SH-SY5Y (cell line): ENCODE data around the gene DISP1.

Source experiments
- GATA2 ChIP-seq: IDR thresholded peaks from 2 replicates; pipeline ENCODE4 v1.6.1; 2011; ENCODE audit warnings: mild to moderate bottlenecking, low read depth, low read length
- GATA3 ChIP-seq: IDR thresholded peaks from 2 replicates; pipeline ENCODE4 v1.6.1; 2011; ENCODE audit warnings: low read depth, mild to moderate bottlenecking, low read length, moderate library complexity

DNA sequence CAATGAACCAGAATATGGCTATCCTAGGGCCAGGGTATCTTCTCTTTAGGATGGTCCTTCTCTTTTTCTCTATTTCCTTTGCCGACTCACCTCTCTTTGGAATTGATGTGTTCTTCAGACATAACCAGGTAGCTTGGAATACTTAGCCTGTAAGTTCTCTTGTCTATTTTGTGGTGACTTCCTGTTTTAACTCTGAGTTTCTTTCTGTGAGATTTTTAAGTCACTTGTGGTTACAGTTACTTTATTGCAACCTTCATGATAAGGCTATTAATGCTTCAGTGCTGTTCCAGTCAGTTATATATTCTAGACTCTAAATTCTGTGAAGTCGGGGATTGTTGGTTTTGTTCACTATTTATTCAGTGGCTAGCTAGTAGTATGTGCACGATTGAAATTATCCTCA lies 46.2 kb downstream of the DISP1 start:
- no peak for TF ChIP-seq GATA3
- no peak for TF ChIP-seq GATA2
